ENCODE measurements around the gene ING5. TPM values are rescaled to one million over a fixed set of nuclear protein-coding genes. Genes with fewer than 3 reads are reported as not detected.

ING5 gene
- total RNA-seq, 1 experiment from 2014 or later, result 45.9 TPM

DNA sequence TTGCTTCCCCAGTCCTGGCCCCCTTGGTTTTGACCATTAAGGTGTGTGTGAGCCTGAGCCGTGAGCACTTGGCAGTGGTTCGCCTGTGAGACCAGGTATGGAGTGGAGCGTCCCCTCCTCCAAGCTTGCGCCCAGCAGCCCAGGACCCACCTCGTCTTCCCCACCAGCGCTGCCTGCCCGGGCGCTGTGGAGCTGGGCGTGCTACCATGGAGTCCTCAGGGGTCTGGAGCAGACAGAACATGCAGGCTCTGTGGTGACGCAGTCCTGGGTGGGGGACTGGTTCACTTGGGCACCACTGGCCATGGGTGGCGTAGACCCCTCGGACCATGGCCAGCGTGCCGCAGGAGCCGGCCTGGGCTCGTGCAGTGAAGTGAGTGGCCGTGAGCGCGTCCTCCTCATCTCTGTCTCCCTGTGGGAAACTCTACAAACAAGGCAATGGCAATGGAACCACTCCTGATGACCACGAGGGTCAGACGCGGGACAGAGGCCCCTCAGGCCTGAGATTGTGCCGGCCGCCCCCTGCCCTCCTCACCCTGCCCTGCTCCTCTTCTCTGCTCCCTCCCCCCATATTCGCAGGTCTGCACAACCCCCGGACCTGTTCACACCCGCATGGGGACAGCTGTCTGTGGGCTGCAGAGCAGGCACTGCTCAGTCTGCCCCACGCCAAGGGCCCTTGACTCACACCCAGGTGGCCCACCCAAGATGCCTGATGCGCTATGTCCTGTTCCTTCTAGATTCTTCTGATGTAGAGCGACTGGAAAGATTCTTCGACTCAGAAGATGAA, 30.2 kb upstream of the ING5 start:
- TF ChIP-seq, protein P1, sequence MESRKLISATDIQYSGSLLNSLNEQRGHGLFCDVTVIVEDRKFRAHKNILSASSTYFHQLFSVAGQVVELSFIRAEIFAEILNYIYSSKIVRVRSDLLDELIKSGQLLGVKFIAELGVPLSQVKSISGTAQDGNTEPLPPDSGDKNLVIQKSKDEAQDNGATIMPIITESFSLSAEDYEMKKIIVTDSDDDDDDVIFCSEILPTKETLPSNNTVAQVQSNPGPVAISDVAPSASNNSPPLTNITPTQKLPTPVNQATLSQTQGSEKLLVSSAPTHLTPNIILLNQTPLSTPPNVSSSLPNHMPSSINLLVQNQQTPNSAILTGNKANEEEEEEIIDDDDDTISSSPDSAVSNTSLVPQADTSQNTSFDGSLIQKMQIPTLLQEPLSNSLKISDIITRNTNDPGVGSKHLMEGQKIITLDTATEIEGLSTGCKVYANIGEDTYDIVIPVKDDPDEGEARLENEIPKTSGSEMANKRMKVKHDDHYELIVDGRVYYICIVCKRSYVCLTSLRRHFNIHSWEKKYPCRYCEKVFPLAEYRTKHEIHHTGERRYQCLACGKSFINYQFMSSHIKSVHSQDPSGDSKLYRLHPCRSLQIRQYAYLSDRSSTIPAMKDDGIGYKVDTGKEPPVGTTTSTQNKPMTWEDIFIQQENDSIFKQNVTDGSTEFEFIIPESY (IDR thresholded peaks at IDR 0.05; ENCODE audit: extremely low read depth, insufficient replicate concordance, low read length), result no peak
- TF ChIP-seq ZNF274 (IDR thresholded peaks at IDR 0.05; ENCODE audit: low read depth, low read length), result no peak
- TF ChIP-seq, protein P2, sequence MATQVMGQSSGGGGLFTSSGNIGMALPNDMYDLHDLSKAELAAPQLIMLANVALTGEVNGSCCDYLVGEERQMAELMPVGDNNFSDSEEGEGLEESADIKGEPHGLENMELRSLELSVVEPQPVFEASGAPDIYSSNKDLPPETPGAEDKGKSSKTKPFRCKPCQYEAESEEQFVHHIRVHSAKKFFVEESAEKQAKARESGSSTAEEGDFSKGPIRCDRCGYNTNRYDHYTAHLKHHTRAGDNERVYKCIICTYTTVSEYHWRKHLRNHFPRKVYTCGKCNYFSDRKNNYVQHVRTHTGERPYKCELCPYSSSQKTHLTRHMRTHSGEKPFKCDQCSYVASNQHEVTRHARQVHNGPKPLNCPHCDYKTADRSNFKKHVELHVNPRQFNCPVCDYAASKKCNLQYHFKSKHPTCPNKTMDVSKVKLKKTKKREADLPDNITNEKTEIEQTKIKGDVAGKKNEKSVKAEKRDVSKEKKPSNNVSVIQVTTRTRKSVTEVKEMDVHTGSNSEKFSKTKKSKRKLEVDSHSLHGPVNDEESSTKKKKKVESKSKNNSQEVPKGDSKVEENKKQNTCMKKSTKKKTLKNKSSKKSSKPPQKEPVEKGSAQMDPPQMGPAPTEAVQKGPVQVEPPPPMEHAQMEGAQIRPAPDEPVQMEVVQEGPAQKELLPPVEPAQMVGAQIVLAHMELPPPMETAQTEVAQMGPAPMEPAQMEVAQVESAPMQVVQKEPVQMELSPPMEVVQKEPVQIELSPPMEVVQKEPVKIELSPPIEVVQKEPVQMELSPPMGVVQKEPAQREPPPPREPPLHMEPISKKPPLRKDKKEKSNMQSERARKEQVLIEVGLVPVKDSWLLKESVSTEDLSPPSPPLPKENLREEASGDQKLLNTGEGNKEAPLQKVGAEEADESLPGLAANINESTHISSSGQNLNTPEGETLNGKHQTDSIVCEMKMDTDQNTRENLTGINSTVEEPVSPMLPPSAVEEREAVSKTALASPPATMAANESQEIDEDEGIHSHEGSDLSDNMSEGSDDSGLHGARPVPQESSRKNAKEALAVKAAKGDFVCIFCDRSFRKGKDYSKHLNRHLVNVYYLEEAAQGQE (IDR thresholded peaks at IDR 0.05; ENCODE audit: low read depth), result no peak
- TF ChIP-seq EZH2 (IDR thresholded peaks at IDR 0.05), result no peak
- no peak for TF ChIP-seq ELF1 (IDR thresholded peaks at IDR 0.05; ENCODE audit: borderline replicate concordance, low read depth)
- no peak for TF ChIP-seq SP1 (IDR thresholded peaks at IDR 0.05; ENCODE audit: low read depth)
- no peak for TF ChIP-seq EZH2phosphoT487 (IDR thresholded peaks at IDR 0.05; ENCODE audit: borderline replicate concordance)
- TF ChIP-seq POLR2A (IDR thresholded peaks at IDR 0.05; ENCODE audit: borderline replicate concordance, extremely low read depth, insufficient read depth, insufficient read length), result no peak
- no peak for TF ChIP-seq JUND (IDR thresholded peaks at IDR 0.05)
- no peak for TF ChIP-seq SIN3A (IDR thresholded peaks at IDR 0.05; ENCODE audit: low read depth)
- TF ChIP-seq, protein P3, sequence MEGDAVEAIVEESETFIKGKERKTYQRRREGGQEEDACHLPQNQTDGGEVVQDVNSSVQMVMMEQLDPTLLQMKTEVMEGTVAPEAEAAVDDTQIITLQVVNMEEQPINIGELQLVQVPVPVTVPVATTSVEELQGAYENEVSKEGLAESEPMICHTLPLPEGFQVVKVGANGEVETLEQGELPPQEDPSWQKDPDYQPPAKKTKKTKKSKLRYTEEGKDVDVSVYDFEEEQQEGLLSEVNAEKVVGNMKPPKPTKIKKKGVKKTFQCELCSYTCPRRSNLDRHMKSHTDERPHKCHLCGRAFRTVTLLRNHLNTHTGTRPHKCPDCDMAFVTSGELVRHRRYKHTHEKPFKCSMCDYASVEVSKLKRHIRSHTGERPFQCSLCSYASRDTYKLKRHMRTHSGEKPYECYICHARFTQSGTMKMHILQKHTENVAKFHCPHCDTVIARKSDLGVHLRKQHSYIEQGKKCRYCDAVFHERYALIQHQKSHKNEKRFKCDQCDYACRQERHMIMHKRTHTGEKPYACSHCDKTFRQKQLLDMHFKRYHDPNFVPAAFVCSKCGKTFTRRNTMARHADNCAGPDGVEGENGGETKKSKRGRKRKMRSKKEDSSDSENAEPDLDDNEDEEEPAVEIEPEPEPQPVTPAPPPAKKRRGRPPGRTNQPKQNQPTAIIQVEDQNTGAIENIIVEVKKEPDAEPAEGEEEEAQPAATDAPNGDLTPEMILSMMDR (IDR thresholded peaks at IDR 0.05 in 2 of 3, conservative IDR thresholded peaks at IDR 0.05 in 1 of 3; ENCODE audit: borderline replicate concordance in 1 of 3, insufficient read depth in 1 of 3, low read depth in 2 of 3, low read length in 2 of 3), result no peak
- ChIA-PET CTCF (no interaction called here), RAD21 (ENCODE audit: low non-redundant PET in 1 of 2, low total read pairs in 2 of 2, uncharacterized antibody in 2 of 2, unreplicated experiment in 2 of 2) (no interaction called here), POLR2A (no interaction called here)
- intact Hi-C loops (cut with micrococcal nuclease), result no loop called here
- no peaks in the 10 kb centered on the region for H3K27me3 ChIP-seq (ENCODE audit: insufficient read depth, low read length)
- no peaks in the 10 kb centered on the region for H4K20me1 ChIP-seq (ENCODE audit: insufficient read depth)
- H3K4me3 ChIP-seq (replicated peaks in 1 of 2; ENCODE audit: low read depth in 1 of 2, low read length in 2 of 2), result no peak overlapping the region
- no peaks in the 10 kb centered on the region for H3K9me2 ChIP-seq (ENCODE audit: insufficient read depth)
- H3K4me1 ChIP-seq (ENCODE audit: control insufficient read depth in 1 of 2, insufficient read depth in 2 of 2, low read length in 2 of 2), result peaks cover 0 to 3% of the 10 kb centered on the region in 2 experiments; a peak in 2 of 4 replicates
- H3K27ac ChIP-seq (ENCODE audit: low read depth, low read length), result no peak overlapping the region
- no peak overlapping the region for H2AFZ ChIP-seq (ENCODE audit: low read depth, low read length, poor library complexity, severe bottlenecking)
- DNase-seq (ENCODE audit: low read depth, low spot score) (no peak), ATAC-seq (no peak)
- BruUV-seq (replicated peaks), result no TSS peak
- no peak overlapping the region for H3K9ac ChIP-seq (ENCODE audit: low read length)
- no peaks in the 10 kb centered on the region for H3K79me2 ChIP-seq (ENCODE audit: insufficient read depth, low read length)
- H3K36me3 ChIP-seq (ENCODE audit: control insufficient read depth in 1 of 2, insufficient read depth in 2 of 2, low read length in 2 of 2), result peaks cover 14 to 16% of the 10 kb centered on the region in 2 experiments; a peak in 3 of 4 replicates
- H3K4me2 ChIP-seq (ENCODE audit: low read length), result no peak overlapping the region
- H3K9me3 ChIP-seq (ENCODE audit: control insufficient read depth in 1 of 2, insufficient read depth in 1 of 2, low read depth in 1 of 2, low read length in 2 of 2), result no peaks in the 10 kb centered on the region
